HepG2 (cell line): ENCODE measurements around the gene IL17RB. TPM values are rescaled to one million over a fixed set of nuclear protein-coding genes. Genes with fewer than 3 reads are reported as not detected.

Experiments used
- DNMT1 ChIP-seq: sonication (generic); formaldehyde crosslinking; IDR thresholded peaks from 2 replicates; pipeline ENCODE4 v1.5.1; 2020; ENCODE audit warnings: mild to moderate bottlenecking, missing genetic modification reagents
- GPN1 ChIP-seq: sonication (generic); formaldehyde crosslinking; IDR thresholded peaks from 2 replicates; pipeline ENCODE4 v1.5.1; 2020; ENCODE audit warnings: missing genetic modification reagents, borderline replicate concordance
- HMGA1 ChIP-seq: sonication (generic); formaldehyde crosslinking; conservative IDR thresholded peaks from 2 replicates; pipeline ENCODE4 v1.4.0; 2020; ENCODE audit warnings: missing genetic modification reagents
- HOXA9 ChIP-seq: sonication (generic); formaldehyde crosslinking; IDR thresholded peaks from 2 replicates; pipeline ENCODE4 v1.8.1; 2022; ENCODE audit warnings: missing genetic modification reagents, mild to moderate bottlenecking, moderate library complexity, borderline replicate concordance
- KAT2B ChIP-seq: fragments of 150-350 bp; IDR thresholded peaks from 2 replicates; pipeline ENCODE4 v1.6.1; 2014; ENCODE audit warnings: low read depth, low read length, borderline replicate concordance
- KLF12 ChIP-seq: sonication (generic); formaldehyde crosslinking; IDR thresholded peaks from 2 replicates; pipeline ENCODE4 v1.4.0; 2020; ENCODE audit warnings: missing genetic modification reagents, borderline replicate concordance
- MYNN ChIP-seq: sonication (generic); formaldehyde crosslinking; IDR thresholded peaks from 2 replicates; pipeline ENCODE4 v1.4.0; 2020; ENCODE audit warnings: mild to moderate bottlenecking, low read depth, missing genetic modification reagents
- POLR2AphosphoS2 ChIP-seq: IDR thresholded peaks from 2 replicates; pipeline ENCODE4 v1.6.1; 2011; ENCODE audit warnings: low read depth, low read length, improper control_type of control experiment
- ZNF10 ChIP-seq: sonication (generic); formaldehyde crosslinking; IDR thresholded peaks from 2 replicates; pipeline ENCODE4 v1.4.0; 2020; ENCODE audit warnings: mild to moderate bottlenecking, low read depth, missing genetic modification reagents, borderline replicate concordance
- ZNF124 ChIP-seq: sonication (generic); formaldehyde crosslinking; IDR thresholded peaks from 2 replicates; pipeline ENCODE4 v1.4.0; 2020; ENCODE audit warnings: missing genetic modification reagents
- ZNF616 ChIP-seq: sonication (generic); formaldehyde crosslinking; IDR thresholded peaks from 2 replicates; pipeline ENCODE4 v1.5.0; 2020; ENCODE audit warnings: low read depth, mild to moderate bottlenecking, missing genetic modification reagents
- ZNF724P ChIP-seq: sonication (generic); formaldehyde crosslinking; IDR thresholded peaks from 2 replicates; pipeline ENCODE4 v1.8.0; 2022; ENCODE audit warnings: missing genetic modification reagents, borderline replicate concordance
- ZNF839 ChIP-seq: sonication (generic); formaldehyde crosslinking; IDR thresholded peaks from 2 replicates; pipeline ENCODE4 v1.4.0; 2020; ENCODE audit warnings: missing genetic modification reagents, mild to moderate bottlenecking, borderline replicate concordance
- polyA plus RNA-seq, 8 experiments: library from polyadenylated mRNA; depleted of rRNA in 3 of 8; stranded (reverse) in 7 of 8; unstranded in 1 of 8; fragments of >200 nt; fragmentation: Illumina TruSeq in 4 of 8; extraction: Trizol in 4 of 8; gene quantifications; 2 replicates each; pipeline versions ENCODE4 v1.2.1 to v1.2.3, GENCODE V29; 2011 to 2016; ENCODE audit warnings: low read depth in 4 of 8, missing spikeins in 1 of 8, mixed read lengths in 1 of 8; ENCODE audit not compliant: insufficient read depth in 1 of 8
- total RNA-seq, 5 experiments: library from RNA; depleted of rRNA; stranded (reverse); fragments of >200 nt; fragmentation: Illumina TruSeq; extraction: Trizol; gene quantifications; 2 replicates each; pipeline ENCODE4 v1.2.3, GENCODE V29; 2016; ENCODE audit warnings: low read depth in 1 of 5
- TF ChIP-seq, protein P1 (sequence below): IDR thresholded peaks from 2 replicates; pipeline ENCODE4 v1.4.0; 2020; ENCODE audit warnings: mild to moderate bottlenecking, missing genetic modification reagents
- TF ChIP-seq, protein P2 (sequence below): sonication (generic); formaldehyde crosslinking; IDR thresholded peaks from one replicate; pipeline ENCODE4 v1.5.1; 2020; ENCODE audit warnings: mild to moderate bottlenecking, missing genetic modification reagents; ENCODE audit errors: not compliant biosample characterization
- TF ChIP-seq, protein P3 (sequence below): sonication (generic); formaldehyde crosslinking; IDR thresholded peaks from 2 replicates; pipeline ENCODE4 v1.9.0; 2021; ENCODE audit warnings: missing genetic modification reagents, mild to moderate bottlenecking, borderline replicate concordance

Gene IL17RB
- total and polyA plus RNA-seq, 2 of the 13 experiments (the other 11 are each of a cell fraction or from before 2014, with no cell fraction given): 130 to 190 TPM

DNA sequence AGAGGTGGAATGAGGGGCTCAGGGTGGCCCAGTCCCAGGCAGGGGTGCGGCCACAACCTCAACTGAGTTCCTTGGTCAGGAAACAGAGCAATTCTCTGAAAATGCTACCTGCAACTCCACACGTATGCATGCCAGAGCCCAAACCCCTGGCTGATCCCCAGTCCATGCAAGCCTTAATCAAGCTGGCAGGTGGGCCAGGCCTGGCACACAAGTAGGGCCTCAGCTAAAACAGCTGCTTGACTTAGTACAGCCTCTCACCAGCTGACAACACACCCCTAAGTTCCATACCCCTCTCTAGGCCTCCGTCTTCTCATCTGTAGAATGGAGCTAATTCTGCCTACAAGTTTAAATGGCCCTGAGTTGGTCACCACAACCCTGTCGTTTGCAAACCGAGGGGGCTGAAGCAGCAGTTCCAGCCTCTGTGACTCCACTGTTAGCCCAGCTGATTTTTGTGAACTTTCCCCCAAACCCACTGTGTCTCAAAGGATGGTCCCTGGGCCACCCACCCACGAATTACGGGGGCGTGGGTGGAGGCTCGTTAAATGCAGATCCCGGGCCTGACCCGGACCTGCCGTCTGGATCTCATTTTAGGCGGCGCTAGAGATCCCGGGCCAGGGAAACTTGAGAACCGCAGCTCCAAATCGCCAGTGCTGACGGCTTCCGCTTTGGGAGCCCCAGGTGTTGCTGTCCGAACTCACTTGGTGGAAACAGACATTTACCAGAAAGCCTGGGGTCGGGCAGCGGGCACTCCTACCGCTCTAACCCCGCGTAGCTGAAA is 1.1 kb upstream of the IL17RB start (continued):
- TF ChIP-seq, protein P1, sequence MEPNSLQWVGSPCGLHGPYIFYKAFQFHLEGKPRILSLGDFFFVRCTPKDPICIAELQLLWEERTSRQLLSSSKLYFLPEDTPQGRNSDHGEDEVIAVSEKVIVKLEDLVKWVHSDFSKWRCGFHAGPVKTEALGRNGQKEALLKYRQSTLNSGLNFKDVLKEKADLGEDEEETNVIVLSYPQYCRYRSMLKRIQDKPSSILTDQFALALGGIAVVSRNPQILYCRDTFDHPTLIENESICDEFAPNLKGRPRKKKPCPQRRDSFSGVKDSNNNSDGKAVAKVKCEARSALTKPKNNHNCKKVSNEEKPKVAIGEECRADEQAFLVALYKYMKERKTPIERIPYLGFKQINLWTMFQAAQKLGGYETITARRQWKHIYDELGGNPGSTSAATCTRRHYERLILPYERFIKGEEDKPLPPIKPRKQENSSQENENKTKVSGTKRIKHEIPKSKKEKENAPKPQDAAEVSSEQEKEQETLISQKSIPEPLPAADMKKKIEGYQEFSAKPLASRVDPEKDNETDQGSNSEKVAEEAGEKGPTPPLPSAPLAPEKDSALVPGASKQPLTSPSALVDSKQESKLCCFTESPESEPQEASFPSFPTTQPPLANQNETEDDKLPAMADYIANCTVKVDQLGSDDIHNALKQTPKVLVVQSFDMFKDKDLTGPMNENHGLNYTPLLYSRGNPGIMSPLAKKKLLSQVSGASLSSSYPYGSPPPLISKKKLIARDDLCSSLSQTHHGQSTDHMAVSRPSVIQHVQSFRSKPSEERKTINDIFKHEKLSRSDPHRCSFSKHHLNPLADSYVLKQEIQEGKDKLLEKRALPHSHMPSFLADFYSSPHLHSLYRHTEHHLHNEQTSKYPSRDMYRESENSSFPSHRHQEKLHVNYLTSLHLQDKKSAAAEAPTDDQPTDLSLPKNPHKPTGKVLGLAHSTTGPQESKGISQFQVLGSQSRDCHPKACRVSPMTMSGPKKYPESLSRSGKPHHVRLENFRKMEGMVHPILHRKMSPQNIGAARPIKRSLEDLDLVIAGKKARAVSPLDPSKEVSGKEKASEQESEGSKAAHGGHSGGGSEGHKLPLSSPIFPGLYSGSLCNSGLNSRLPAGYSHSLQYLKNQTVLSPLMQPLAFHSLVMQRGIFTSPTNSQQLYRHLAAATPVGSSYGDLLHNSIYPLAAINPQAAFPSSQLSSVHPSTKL (CRISPR knock-in tag): no peak
- TF ChIP-seq ZNF124 (CRISPR knock-in tag): no peak
- TF ChIP-seq ZNF839: no peak
- TF ChIP-seq KLF12 (CRISPR knock-in tag): no peak
- no peak for TF ChIP-seq GPN1
- no peak for TF ChIP-seq HOXA9 (CRISPR knock-in tag)
- TF ChIP-seq KAT2B: no peak
- no peak for TF ChIP-seq ZNF724P
- TF ChIP-seq MYNN (CRISPR knock-in tag): no peak
- 0 out of 2 replicates have a peak, but pooled peaks have one; percentile 32 for TF ChIP-seq ZNF616 (CRISPR knock-in tag)
- no peak for TF ChIP-seq POLR2AphosphoS2
- no peak for TF ChIP-seq DNMT1
- TF ChIP-seq ZNF10 (CRISPR knock-in tag): no peak
- TF ChIP-seq, protein P2, sequence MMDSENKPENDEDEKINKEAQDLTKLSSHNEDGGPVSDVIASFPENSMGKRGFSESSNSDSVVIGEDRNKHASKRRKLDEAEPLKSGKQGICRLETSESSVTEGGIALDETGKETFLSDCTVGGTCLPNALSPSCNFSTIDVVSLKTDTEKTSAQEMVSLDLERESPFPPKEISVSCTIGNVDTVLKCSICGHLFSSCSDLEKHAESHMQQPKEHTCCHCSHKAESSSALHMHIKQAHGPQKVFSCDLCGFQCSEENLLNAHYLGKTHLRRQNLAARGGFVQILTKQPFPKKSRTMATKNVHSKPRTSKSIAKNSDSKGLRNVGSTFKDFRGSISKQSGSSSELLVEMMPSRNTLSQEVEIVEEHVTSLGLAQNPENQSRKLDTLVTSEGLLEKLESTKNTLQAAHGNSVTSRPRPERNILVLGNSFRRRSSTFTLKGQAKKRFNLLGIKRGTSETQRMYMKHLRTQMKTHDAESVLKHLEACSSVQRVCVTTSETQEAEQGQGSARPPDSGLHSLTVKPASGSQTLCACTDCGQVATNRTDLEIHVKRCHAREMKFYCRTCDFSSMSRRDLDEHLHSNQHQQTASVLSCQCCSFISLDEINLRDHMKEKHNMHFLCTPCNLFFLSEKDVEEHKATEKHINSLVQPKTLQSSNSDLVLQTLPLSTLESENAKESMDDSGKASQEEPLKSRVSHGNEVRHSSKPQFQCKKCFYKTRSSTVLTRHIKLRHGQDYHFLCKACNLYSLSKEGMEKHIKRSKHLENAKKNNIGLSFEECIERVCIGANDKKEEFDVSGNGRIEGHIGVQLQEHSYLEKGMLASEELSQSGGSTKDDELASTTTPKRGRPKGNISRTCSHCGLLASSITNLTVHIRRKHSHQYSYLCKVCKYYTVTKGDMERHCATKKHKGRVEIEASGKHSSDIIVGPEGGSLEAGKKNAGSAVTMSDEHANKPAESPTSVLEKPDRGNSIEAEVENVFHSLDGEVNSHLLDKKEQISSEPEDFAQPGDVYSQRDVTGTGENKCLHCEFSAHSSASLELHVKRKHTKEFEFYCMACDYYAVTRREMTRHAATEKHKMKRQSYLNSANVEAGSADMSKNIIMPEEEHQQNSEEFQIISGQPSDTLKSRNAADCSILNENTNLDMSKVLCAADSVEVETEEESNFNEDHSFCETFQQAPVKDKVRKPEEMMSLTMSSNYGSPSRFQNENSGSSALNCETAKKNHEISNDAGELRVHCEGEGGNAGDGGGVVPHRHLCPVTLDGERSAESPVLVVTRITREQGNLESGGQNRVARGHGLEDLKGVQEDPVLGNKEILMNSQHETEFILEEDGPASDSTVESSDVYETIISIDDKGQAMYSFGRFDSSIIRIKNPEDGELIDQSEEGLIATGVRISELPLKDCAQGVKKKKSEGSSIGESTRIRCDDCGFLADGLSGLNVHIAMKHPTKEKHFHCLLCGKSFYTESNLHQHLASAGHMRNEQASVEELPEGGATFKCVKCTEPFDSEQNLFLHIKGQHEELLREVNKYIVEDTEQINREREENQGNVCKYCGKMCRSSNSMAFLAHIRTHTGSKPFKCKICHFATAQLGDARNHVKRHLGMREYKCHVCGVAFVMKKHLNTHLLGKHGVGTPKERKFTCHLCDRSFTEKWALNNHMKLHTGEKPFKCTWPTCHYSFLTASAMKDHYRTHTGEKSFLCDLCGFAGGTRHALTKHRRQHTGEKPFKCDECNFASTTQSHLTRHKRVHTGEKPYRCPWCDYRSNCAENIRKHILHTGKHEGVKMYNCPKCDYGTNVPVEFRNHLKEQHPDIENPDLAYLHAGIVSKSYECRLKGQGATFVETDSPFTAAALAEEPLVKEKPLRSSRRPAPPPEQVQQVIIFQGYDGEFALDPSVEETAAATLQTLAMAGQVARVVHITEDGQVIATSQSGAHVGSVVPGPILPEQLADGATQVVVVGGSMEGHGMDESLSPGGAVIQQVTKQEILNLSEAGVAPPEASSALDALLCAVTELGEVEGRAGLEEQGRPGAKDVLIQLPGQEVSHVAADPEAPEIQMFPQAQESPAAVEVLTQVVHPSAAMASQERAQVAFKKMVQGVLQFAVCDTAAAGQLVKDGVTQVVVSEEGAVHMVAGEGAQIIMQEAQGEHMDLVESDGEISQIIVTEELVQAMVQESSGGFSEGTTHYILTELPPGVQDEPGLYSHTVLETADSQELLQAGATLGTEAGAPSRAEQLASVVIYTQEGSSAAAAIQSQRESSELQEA (CRISPR knock-in tag): peak; percentile 63
- no peak for TF ChIP-seq HMGA1 (CRISPR knock-in tag)
- TF ChIP-seq, protein P3, sequence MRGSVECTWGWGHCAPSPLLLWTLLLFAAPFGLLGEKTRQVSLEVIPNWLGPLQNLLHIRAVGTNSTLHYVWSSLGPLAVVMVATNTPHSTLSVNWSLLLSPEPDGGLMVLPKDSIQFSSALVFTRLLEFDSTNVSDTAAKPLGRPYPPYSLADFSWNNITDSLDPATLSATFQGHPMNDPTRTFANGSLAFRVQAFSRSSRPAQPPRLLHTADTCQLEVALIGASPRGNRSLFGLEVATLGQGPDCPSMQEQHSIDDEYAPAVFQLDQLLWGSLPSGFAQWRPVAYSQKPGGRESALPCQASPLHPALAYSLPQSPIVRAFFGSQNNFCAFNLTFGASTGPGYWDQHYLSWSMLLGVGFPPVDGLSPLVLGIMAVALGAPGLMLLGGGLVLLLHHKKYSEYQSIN: no peak
